SK-N-MC (cell line): ENCODE measurements around the gene KCNMA1.

Experiments
- DNase-seq: peaks from one replicate; pipeline ENCODE4 v3.0.0-alpha.2; 2011; ENCODE audit warnings: low read depth, low spot score
- H3K27ac ChIP-seq: fragments of 200-600 bp; sonication (generic); 2 replicates; pipeline ENCODE4 v1.5.1; 2016; ENCODE audit warnings: mixed run types
- H3K36me3 ChIP-seq: fragments of 200-600 bp; sonication (generic); 2 replicates; pipeline ENCODE4 v1.6.1; 2017; ENCODE audit warnings: antibody characterized with exemption, low read length, mixed read lengths; ENCODE audit not compliant: insufficient read depth
- H3K4me3 ChIP-seq: fragments of 200-600 bp; sonication (generic); 2 replicates; pipeline ENCODE4 v1.5.1; 2016
- H3K9ac ChIP-seq: fragments of 200-600 bp; sonication (generic); 2 replicates; pipeline ENCODE4 v1.8.0; 2017; ENCODE audit warnings: mixed run types, mixed read lengths; ENCODE audit not compliant: insufficient read length
- H3K9me3 ChIP-seq: fragments of 200-600 bp; sonication (generic); 2 replicates; pipeline ENCODE4 v1.6.1; 2017; ENCODE audit warnings: low read depth, mild to moderate bottlenecking, antibody characterized with exemption, low read length, moderate library complexity, mixed read lengths
- EZH2 ChIP-seq: fragments of 200-600 bp; sonication (generic); IDR thresholded peaks from one replicate; pipeline ENCODE4 v1.6.1; 2017; ENCODE audit warnings: antibody characterized with exemption
- FOXP2 ChIP-seq: optimal IDR thresholded peaks from 2 replicates; pipeline ENCODE3; 2011; ENCODE audit warnings: mild to moderate bottlenecking, moderate library complexity; ENCODE audit not compliant: insufficient read depth; ENCODE audit errors: extremely low read length, control extremely low read depth
- POLR2AphosphoS5 ChIP-seq: IDR thresholded peaks from 2 replicates; pipeline ENCODE4 v1.6.1; 2012; ENCODE audit warnings: mild to moderate bottlenecking, low read depth, low read length, borderline replicate concordance

The KCNMA1 gene

DNA sequence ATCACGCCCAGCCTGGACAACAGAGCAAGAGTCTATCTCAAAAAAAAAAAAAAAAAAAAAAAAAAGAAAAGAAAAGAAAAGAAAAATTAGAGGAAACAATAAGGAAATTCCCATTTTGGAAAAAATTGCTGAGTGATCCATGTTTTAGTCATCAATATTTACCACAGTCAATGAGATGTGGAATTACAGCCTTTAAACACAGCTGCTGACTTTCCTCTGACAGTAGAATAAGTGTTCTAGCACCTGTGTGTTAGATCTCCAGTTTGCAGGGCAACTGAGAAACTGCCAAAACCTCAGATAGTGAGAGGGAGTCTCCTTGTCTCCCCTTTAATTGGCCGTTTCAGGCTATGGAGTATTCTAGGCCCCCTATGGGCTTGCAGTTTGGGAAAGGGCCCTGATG, 520.1 kb downstream of the KCNMA1 start:
- H3K27ac ChIP-seq, result no peak overlapping the region
- TF ChIP-seq FOXP2 (no peak), POLR2AphosphoS5 (no peak), EZH2 (no peak)

DNA sequence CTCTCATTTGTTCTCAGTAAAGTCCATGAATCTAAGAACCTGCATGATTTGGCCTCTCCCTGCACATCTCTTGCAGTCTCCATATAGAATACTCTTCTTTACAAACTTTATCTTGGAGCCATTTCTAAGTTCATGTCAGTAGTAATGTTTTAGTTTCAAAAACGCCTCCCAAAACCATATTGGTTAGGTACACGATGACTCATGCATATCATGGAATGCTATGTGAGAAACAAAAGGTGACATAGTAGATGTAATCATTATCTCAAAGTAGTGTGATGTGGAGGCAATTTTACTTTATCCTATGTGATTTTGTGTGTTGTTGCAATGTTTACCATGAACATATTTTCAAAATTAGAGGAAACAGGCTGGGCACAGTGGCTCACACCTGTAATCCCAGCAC, 520.7 kb downstream of the KCNMA1 start:
- no peak overlapping the region for H3K9ac ChIP-seq
- no peak overlapping the region for H3K4me3 ChIP-seq
- H3K27ac ChIP-seq, result no peak overlapping the region
- no peak for DNase-seq
- H3K9me3 ChIP-seq, result no peaks in the 10 kb centered on the region
- H3K36me3 ChIP-seq, result no peaks in the 10 kb centered on the region
- TF ChIP-seq POLR2AphosphoS5 (no peak), EZH2 (no peak), FOXP2 (no peak)

More for the DNA sequence above, 520.1 kb downstream of the KCNMA1 start:
- H3K9ac ChIP-seq, result no peak overlapping the region
- no peaks in the 10 kb centered on the region for H3K9me3 ChIP-seq
- H3K4me3 ChIP-seq, result no peak overlapping the region
- DNase-seq, result no peak
- no peaks in the 10 kb centered on the region for H3K36me3 ChIP-seq

DNA sequence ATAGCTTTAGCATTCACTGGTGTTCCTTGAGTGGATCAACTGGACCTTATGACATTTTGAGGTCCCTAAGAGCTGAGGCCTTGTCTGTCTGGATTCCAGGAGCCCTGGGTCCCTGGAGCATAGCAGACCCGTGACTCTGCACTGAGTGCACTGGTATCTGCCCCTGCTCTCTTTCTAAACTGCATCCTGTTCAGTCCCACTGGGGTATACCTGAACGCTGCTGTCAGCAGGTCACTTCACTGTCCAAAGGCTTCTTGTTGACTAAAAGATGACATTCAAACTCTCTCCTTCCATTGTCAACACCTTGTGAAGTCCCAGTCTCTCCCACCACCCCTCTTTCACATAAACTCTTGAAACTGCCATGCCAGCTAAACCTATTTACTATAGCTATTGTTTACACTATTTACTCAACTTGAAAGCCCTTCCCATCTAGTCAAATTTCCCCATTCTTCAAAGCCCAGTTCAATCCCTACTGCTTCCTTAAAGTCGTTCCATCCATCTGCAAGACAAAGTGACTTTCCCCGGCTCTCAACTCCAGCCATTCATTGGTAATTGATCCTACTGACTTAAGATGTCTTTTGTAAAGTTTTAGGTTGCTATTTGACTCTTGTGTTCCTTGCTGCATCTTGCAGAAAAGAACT, 523.3 kb downstream of the KCNMA1 start:
- no peak for TF ChIP-seq POLR2AphosphoS5
- no peak for TF ChIP-seq FOXP2
- no peak for TF ChIP-seq EZH2
- Histone ChIP-seq H3K4me3 (no peak overlapping the region), H3K36me3 (no peaks in the 10 kb centered on the region), H3K9me3 (no peaks in the 10 kb centered on the region), H3K27ac (no peak overlapping the region), H3K9ac (no peak overlapping the region)
- no peak for DNase-seq

DNA sequence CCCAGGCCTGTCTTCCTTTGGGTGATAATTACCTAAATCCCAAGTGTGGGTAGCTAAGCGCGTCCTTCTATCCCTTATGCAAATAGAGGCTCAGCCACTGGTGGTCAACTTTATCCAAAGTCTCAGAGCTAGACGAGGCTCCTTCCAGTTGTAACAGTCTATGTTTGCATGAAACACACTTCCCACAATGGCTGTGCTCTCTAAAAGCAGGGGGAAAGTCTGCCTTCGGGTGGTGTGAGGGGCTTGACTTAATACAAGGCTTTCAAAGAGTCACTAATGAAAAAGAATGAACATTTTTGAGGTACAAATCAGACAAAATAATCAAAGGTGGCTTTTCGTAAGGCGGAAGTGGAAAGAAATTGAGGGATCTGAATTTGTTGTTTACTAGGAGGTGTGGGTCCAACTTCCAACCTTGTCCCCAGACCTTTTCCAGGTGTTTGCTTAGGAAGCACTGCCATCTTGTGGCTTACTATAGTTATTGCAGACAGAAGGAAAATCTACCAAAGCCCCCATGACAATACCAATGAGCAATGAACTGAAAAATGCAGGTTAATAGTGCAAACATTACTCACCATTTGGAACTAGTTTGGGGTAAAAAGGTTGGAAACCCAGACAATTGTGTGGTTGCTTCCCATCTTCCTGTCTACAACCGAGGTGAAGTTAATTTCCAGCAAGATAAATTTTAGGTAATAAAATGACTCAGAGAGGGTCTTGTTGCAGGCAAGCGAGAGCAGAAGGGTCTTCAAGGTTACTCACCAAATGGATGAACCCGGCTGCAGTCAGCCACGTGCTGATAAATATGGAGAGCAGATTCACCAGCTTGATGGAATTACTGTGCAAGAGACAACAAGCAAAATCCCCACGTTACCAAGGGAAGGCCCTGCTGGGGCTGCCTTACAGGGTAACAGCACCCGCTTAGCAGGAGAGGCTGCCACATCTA, 525.7 kb downstream of the KCNMA1 start:
- no peak overlapping the region for H3K4me3 ChIP-seq
- H3K9ac ChIP-seq, result no peak overlapping the region
- H3K36me3 ChIP-seq, result no peaks in the 10 kb centered on the region
- TF ChIP-seq POLR2AphosphoS5 (no peak), EZH2 (no peak), FOXP2 (no peak)
- H3K27ac ChIP-seq, result no peak overlapping the region
- H3K9me3 ChIP-seq, result no peaks in the 10 kb centered on the region
- no peak for DNase-seq

DNA sequence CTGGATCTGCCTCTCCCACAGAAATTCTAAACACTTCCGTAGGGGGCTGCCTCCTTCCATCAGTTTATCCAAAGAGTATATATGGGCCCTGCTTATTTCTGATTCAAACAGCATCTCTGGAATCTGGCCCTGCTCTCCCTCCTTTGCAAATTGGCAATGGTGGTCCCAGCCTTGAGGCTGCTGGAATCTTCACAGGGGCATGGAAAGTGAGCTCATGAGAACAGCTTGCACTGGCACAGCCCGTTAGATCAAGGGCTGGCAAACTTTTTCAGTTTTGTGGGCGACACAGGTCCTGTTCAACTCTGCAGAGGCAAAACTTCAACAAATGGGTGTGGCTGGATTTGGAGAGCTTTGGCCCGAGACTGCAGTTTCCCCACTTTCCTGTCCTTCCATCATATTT, 526.9 kb downstream of the KCNMA1 start:
- TF ChIP-seq POLR2AphosphoS5 (no peak), EZH2 (no peak), FOXP2 (no peak)
- no peaks in the 10 kb centered on the region for H3K36me3 ChIP-seq
- no peak for DNase-seq
- no peak overlapping the region for H3K9ac ChIP-seq
- H3K4me3 ChIP-seq, result no peak overlapping the region
- H3K9me3 ChIP-seq, result no peaks in the 10 kb centered on the region
- no peak overlapping the region for H3K27ac ChIP-seq

DNA sequence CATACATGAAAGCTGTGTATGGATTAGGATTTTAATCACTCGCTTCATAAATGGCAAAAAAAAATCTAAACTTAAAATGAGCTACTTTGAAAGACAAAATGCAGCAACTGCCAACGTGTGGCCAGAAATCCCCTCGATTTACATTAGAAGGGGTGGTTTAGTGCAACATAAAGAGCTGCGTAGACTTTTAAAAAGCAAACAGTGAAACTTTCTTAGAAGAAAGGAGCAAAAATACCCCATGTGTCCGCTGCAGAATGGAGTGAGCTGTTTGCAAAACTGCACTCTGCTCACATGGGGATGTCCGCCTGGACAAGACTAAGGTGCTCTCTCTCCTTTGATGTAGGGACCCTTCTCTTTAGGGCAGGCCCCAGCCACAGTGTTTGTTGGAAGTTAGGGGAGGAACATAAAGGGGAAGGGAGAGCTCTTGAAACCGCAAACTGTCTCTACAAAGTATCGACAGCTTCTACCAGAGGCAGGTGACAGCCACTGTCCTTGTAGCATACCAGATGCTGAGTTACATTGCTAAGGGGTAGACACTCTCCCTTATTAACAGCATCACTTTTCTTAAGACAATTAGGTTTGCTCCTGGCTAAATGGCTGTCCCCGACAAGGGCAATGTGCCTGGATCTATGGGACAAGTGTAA, 528.1 kb downstream of the KCNMA1 start:
- Histone ChIP-seq H3K9ac (no peak overlapping the region), H3K4me3 (no peak overlapping the region), H3K36me3 (no peaks in the 10 kb centered on the region), H3K9me3 (no peaks in the 10 kb centered on the region), H3K27ac (no peak overlapping the region)
- TF ChIP-seq EZH2 (no peak), POLR2AphosphoS5 (no peak), FOXP2 (no peak)
- DNase-seq, result no peak

DNA sequence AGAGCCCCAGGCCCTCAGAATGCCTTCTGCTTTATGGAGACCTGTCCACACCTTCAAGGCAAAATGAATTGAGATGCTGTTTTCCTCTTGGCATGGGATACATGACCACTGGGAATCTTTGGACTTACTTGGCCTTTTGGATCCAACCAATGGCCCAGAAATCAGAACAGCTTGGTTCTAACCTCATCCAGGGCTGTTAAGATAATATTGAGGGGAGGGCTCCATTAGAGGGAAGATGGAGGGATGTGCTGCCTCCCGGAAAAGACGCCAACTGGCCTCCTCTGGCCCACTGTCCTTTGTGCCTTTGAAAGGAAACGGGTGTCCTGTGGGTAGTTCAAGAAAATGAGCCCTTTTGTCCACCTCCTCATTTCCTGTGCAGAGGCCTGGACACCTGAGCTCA, 530.9 kb downstream of the KCNMA1 start:
- TF ChIP-seq POLR2AphosphoS5 (no peak), EZH2 (no peak), FOXP2 (no peak)
- no peak for DNase-seq
- no peaks in the 10 kb centered on the region for H3K9me3 ChIP-seq
- H3K27ac ChIP-seq, result no peak overlapping the region
- no peaks in the 10 kb centered on the region for H3K36me3 ChIP-seq
- H3K9ac ChIP-seq, result no peak overlapping the region
- no peak overlapping the region for H3K4me3 ChIP-seq

DNA sequence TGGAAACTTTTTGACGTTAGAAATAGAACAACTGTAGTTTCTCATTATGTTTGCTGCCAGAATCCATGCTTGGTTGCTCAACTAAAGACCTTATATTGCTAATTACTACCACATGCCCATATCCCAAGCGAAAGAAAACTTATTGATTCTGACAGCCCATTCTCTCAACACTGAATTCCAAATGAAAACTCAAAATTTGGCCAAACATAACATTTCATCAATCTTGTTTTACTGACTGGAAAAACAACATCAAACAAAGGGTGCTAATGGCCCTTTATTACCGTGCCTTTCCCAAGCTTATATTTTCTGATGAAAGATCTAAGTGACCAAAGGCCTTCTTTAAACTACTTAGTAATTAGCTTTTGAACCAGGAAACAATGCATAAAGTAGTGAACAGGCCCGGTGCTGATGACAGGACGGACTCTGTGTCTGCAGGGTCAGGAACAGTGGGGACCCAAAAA, 531.8 kb downstream of the KCNMA1 start:
- TF ChIP-seq EZH2 (no peak), POLR2AphosphoS5 (no peak), FOXP2 (no peak)
- H3K9me3 ChIP-seq, result no peaks in the 10 kb centered on the region
- DNase-seq, result no peak
- peak overlapping the region; percentile 62; the same call in 1 of the 2 replicates for H3K27ac ChIP-seq
- H3K36me3 ChIP-seq, result no peaks in the 10 kb centered on the region
- peak overlapping the region; percentile 7; the same call in 1 of the 2 replicates for H3K4me3 ChIP-seq
- H3K9ac ChIP-seq, result no peak overlapping the region
